A673 (cell line): ENCODE measurements around the gene ITGB4. TPM values are rescaled to one million over a fixed set of nuclear protein-coding genes. Genes with fewer than 3 reads are reported as not detected.

Experiments
- BruUV-seq: library from RNA; stranded (reverse); fragments of 400-500 nt; replicated peaks from 2 replicates; lab custom pipeline; 2021; lab: Mats Ljungman, UMichigan
- CTCF ChIA-PET: fragments of 300-600 bp; sonication (Branson Sonifier 250); formaldehyde crosslinking; loops from one replicate; lab custom pipeline; 2022; ENCODE audit warnings: antibody characterized with exemption; lab: Charles Lee
- POLR2A ChIA-PET: fragments of 300-600 bp; sonication (Branson Sonifier 250); formaldehyde crosslinking; loops from one replicate; lab custom pipeline; 2022; ENCODE audit warnings: antibody characterized with exemption; ENCODE audit not compliant: low non-redundant PET; lab: Charles Lee
- DNase-seq: peaks from one replicate; pipeline ENCODE4 v3.0.0-alpha.2; 2015; ENCODE audit warnings: low spot score
- H3K27ac ChIP-seq: fragments of 200-600 bp; sonication (generic); 2 replicates; pipeline ENCODE4 v1.5.1; 2016; ENCODE audit warnings: mixed run types, low read depth, mild to moderate bottlenecking, mixed read lengths, antibody characterized with exemption, low read length; ENCODE audit not compliant: poor library complexity, severe bottlenecking
- H3K27me3 ChIP-seq: fragments of 200-600 bp; sonication (generic); replicated peaks from 2 replicates; pipeline ENCODE4 v1.6.1; 2017; ENCODE audit warnings: mixed run types, low read depth, mild to moderate bottlenecking, mixed read lengths, antibody characterized with exemption, low read length; ENCODE audit not compliant: insufficient read depth, poor library complexity
- H3K36me3 ChIP-seq: fragments of 200-600 bp; sonication (generic); 2 replicates; pipeline ENCODE4 v1.6.1; 2016; ENCODE audit warnings: mixed run types, mild to moderate bottlenecking, mixed read lengths, antibody characterized with exemption, low read length; ENCODE audit not compliant: insufficient read depth, poor library complexity, severe bottlenecking
- H3K4me1 ChIP-seq: fragments of 200-600 bp; sonication (generic); 2 replicates; pipeline ENCODE4 v1.6.1; 2017; ENCODE audit warnings: mixed run types, mild to moderate bottlenecking, mixed read lengths, antibody characterized with exemption, low read length; ENCODE audit not compliant: insufficient read depth, poor library complexity, severe bottlenecking
- H3K4me3 ChIP-seq: fragments of 200-600 bp; sonication (generic); 2 replicates; pipeline ENCODE4 v1.5.1; 2016; ENCODE audit warnings: low read depth, mixed run types, mild to moderate bottlenecking, mixed read lengths, low read length; ENCODE audit not compliant: poor library complexity, severe bottlenecking
- H3K9me3 ChIP-seq: fragments of 200-600 bp; sonication (generic); 2 replicates; pipeline ENCODE4 v1.6.1; 2016; ENCODE audit warnings: mixed run types, low read depth, mild to moderate bottlenecking, mixed read lengths, antibody characterized with exemption, low read length; ENCODE audit not compliant: poor library complexity, severe bottlenecking
- EZH2 ChIP-seq: fragments of 200-600 bp; sonication (generic); IDR thresholded peaks from 2 replicates; pipeline ENCODE4 v1.6.1; 2017; ENCODE audit warnings: borderline replicate concordance, low read depth, mild to moderate bottlenecking, mixed read lengths, antibody characterized with exemption, low read length; ENCODE audit not compliant: poor library complexity, severe bottlenecking
- intact Hi-C: fragments of 100-400 bp; cut with micrococcal nuclease; formaldehyde crosslinking; loops from one replicate; pipeline ENCODE4 v1.10.0; 2022; ENCODE audit not compliant: unreplicated experiment
- total RNA-seq: library from RNA; stranded (reverse); gene quantifications from 2 replicates; pipeline ENCODE4 v1.2.3, GENCODE V29; 2021
- TF ChIP-seq, protein P1 (sequence below): fragments of 300-800, 200-600 bp; sonication (generic); conservative IDR thresholded peaks from 2 replicates; pipeline ENCODE4 v1.5.1; 2017; ENCODE audit warnings: low read depth, mild to moderate bottlenecking, antibody characterized with exemption, low read length, moderate library complexity, mixed read lengths

ITGB4 gene
- total RNA-seq, 1 experiment from 2014 or later: 0.95 TPM

DNA sequence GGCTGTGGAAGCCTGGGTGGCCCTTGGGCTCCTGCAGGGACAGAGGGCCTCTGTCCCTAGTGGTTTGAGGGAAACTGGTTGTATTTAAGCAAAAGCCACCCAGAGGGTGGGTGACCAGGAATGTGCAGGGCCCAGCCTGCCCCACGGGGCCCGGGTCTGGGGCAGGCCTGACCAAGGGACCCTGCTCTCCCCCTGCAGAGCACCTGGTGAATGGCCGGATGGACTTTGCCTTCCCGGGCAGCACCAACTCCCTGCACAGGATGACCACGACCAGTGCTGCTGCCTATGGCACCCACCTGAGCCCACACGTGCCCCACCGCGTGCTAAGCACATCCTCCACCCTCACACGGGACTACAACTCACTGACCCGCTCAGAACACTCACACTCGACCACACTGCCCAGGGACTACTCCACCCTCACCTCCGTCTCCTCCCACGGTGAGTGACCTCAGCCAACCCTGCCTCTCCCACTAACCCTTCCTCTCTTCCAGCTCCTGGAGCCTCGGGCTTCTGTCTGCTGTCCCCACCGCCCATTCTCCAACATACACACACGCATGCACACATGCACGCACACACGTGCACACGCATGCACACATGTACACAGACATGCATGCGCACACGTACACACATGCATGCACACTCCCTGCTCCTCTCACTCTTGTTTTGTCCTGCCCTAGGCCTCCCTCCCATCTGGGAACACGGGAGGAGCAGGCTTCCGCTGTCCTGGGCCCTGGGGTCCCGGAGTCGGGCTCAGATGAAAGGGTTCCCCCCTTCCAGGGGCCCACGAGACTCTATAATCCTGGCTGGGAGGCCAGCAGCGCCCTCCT lies 33.3 kb downstream of the ITGB4 start:
- ChIA-PET CTCF (interaction anchor here (0.5 to 1.6 kb wide), 3 partner anchors 10 to 375 kb away, joined by 3 to 10 read pairs (median 6); partner anchors contain the start of gene GALK1), POLR2A (no interaction called here)
- Histone ChIP-seq H3K27me3 (no peaks in the 10 kb centered on the region), H3K9me3 (no peaks in the 10 kb centered on the region), H3K36me3 (no peaks in the 10 kb centered on the region), H3K27ac (peak overlapping the region; percentile 70), H3K4me3 (no peak overlapping the region), H3K4me1 (peaks cover 5% of the 10 kb centered on the region)
- intact Hi-C loops: no loop called here
- DNase-seq: no peak
- TF ChIP-seq, protein P1, sequence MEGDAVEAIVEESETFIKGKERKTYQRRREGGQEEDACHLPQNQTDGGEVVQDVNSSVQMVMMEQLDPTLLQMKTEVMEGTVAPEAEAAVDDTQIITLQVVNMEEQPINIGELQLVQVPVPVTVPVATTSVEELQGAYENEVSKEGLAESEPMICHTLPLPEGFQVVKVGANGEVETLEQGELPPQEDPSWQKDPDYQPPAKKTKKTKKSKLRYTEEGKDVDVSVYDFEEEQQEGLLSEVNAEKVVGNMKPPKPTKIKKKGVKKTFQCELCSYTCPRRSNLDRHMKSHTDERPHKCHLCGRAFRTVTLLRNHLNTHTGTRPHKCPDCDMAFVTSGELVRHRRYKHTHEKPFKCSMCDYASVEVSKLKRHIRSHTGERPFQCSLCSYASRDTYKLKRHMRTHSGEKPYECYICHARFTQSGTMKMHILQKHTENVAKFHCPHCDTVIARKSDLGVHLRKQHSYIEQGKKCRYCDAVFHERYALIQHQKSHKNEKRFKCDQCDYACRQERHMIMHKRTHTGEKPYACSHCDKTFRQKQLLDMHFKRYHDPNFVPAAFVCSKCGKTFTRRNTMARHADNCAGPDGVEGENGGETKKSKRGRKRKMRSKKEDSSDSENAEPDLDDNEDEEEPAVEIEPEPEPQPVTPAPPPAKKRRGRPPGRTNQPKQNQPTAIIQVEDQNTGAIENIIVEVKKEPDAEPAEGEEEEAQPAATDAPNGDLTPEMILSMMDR: no peak
- no peak for TF ChIP-seq EZH2
- no TSS peak for BruUV-seq

DNA sequence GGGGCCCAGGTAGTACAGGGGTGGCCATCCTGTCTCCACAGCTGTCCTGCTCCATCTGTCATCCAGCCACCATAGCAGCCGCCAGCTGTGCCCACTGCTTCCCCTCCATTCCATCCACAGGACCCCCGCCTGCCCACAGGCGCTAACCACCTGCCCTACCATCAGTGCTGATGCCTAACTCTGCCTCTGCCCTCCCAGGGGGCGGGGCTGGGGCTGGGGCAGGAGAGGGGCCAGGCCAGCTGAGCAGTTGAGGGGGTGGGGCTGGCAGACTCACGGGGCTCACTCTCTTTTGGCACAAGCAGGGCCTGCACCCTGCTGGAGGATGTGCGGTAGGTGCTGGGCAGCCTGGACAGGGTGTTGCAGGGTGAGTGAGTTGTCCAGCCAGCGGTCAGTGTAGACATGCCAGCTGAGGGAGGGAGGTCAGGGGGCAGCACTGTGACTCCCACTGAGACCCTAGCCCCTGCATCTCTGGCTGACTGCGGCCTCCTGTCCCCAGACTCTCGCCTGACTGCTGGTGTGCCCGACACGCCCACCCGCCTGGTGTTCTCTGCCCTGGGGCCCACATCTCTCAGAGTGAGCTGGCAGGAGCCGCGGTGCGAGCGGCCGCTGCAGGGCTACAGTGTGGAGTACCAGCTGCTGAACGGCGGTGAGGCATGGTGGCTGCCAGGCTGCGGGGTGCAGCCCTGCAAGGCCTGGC lies 34.1 kb downstream of the ITGB4 start:
- BruUV-seq: no TSS peak
- CTCF ChIA-PET: interaction anchor here (0.6 kb wide), 1 partner anchor 566 kb away, joined by 3 read pairs; no protein-coding TSS in a partner anchor
- no peak for DNase-seq
- no peaks in the 10 kb centered on the region for H3K27me3 ChIP-seq
- H3K27ac ChIP-seq: no peak overlapping the region
- H3K4me1 ChIP-seq: peaks cover 5% of the 10 kb centered on the region
- POLR2A ChIA-PET: no interaction called here
- H3K36me3 ChIP-seq: no peaks in the 10 kb centered on the region
- H3K4me3 ChIP-seq: no peak overlapping the region
- TF ChIP-seq EZH2: no peak
- TF ChIP-seq, protein P1: no peak
- no peaks in the 10 kb centered on the region for H3K9me3 ChIP-seq
- intact Hi-C loops: no loop called here

DNA sequence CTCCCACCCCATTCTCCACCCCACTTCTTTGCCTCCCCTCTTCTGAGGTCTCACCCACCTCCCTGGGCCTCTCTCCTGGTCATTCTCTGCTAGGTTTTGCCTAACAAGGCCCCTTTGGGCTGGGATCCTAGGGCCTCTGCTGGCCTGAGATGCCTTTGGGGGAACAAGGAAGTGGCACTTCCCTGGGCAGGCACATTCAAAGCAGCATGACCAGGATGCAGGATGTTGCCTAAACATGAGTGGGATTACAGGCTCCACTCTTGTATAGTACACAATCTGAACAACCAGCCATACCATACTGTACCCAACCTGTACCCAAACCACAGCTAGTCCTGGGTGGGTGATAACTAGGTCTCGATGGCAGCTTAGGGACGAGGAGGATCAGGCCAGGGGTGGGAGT lies 34.7 kb downstream of the ITGB4 start:
- BruUV-seq: no TSS peak
- Histone ChIP-seq H3K9me3 (no peaks in the 10 kb centered on the region), H3K36me3 (no peaks in the 10 kb centered on the region), H3K4me3 (no peak overlapping the region), H3K4me1 (peaks cover 5% of the 10 kb centered on the region), H3K27ac (no peak overlapping the region), H3K27me3 (no peaks in the 10 kb centered on the region)
- CTCF ChIA-PET: interaction anchor here (0.6 kb wide), 1 partner anchor 567 kb away, joined by 3 read pairs; no protein-coding TSS in a partner anchor
- TF ChIP-seq, protein P1: no peak
- no peak for TF ChIP-seq EZH2
- POLR2A ChIA-PET: no interaction called here
- DNase-seq: no peak
- intact Hi-C loops: no loop called here
